HepG2 (cell line): ENCODE results near the gene TLK2. TPM values are rescaled to one million over a fixed set of nuclear protein-coding genes. Genes with fewer than 3 reads are reported as not detected.

Experiments used
- BCL6 ChIP-seq: IDR thresholded peaks from 2 replicates; pipeline ENCODE4 v1.6.1; 2016; ENCODE audit warnings: missing genetic modification reagents, missing compliant biosample characterization
- GABPB1 ChIP-seq: IDR thresholded peaks from 2 replicates; pipeline ENCODE4 v1.6.1; 2016; ENCODE audit warnings: mild to moderate bottlenecking, missing genetic modification reagents, moderate library complexity, missing compliant biosample characterization
- MLXIP ChIP-seq: sonication (generic); formaldehyde crosslinking; IDR thresholded peaks from 2 replicates; pipeline ENCODE4 v1.9.0; 2021; ENCODE audit warnings: missing genetic modification reagents, borderline replicate concordance
- ZNF142 ChIP-seq: sonication (generic); formaldehyde crosslinking; IDR thresholded peaks from 2 replicates; pipeline ENCODE4 v1.4.0; 2020; ENCODE audit warnings: missing genetic modification reagents
- ZNF275 ChIP-seq: sonication (generic); formaldehyde crosslinking; IDR thresholded peaks from 2 replicates; pipeline ENCODE4 v1.8.0; 2022; ENCODE audit warnings: missing genetic modification reagents, mild to moderate bottlenecking, inconsistent platforms, borderline replicate concordance
- ZNF318 ChIP-seq: sonication (generic); formaldehyde crosslinking; IDR thresholded peaks from 2 replicates; pipeline ENCODE4 v1.4.0; 2020; ENCODE audit warnings: mild to moderate bottlenecking, missing genetic modification reagents
- ZNF841 ChIP-seq: sonication (generic); formaldehyde crosslinking; IDR thresholded peaks from 2 replicates; pipeline ENCODE4 v1.8.1; 2023; ENCODE audit warnings: missing genetic modification reagents, borderline replicate concordance
- polyA plus RNA-seq, 8 experiments: library from polyadenylated mRNA; depleted of rRNA in 3 of 8; stranded (reverse) in 7 of 8; unstranded in 1 of 8; fragments of >200 nt; fragmentation: Illumina TruSeq in 4 of 8; extraction: Trizol in 4 of 8; gene quantifications; 2 replicates each; pipeline versions ENCODE4 v1.2.1 to v1.2.3, GENCODE V29; 2011 to 2016; ENCODE audit warnings: low read depth in 4 of 8, missing spikeins in 1 of 8, mixed read lengths in 1 of 8; ENCODE audit not compliant: insufficient read depth in 1 of 8
- total RNA-seq, 5 experiments: library from RNA; depleted of rRNA; stranded (reverse); fragments of >200 nt; fragmentation: Illumina TruSeq; extraction: Trizol; gene quantifications; 2 replicates each; pipeline ENCODE4 v1.2.3, GENCODE V29; 2016; ENCODE audit warnings: low read depth in 1 of 5

Gene TLK2
- total and polyA plus RNA-seq, 2 of the 13 experiments (the other 11 are each of a cell fraction or from before 2014, with no cell fraction given) = 58.7 to 60.8 TPM

GRCh38 chr17:62616993-62617893 is 138.6 kb downstream of the TLK2 start (continued):
- TF ChIP-seq ZNF318 (CRISPR knock-in tag) (no peak), ZNF275 (CRISPR knock-in tag) (no peak), ZNF841 (CRISPR knock-in tag) (0 out of 2 replicates have a peak, but pooled peaks have one; percentile 27), ZNF142 (no peak), GABPB1 (no peak), MLXIP (CRISPR knock-in tag) (no peak), BCL6 (peak; percentile 19; the same call in 1 of the 2 replicates)
